Tibial nerve (tissue), 3 donors: Measurements from ENCODE around the gene CEACAM19.

Experiments
- POLR2A ChIP-seq, 2 donors: fragments of 450-650 bp; IDR thresholded peaks; one replicate each; pipeline ENCODE4 v1.6.1; 2017; ENCODE audit warnings: antibody characterized with exemption in 2 of 2, mild to moderate bottlenecking in 2 of 2, moderate library complexity in 2 of 2
- TF ChIP-seq, protein P1 (sequence below), 5 experiments: fragments of 200-600 bp in 3 of 5; fragments of 450-650 bp in 2 of 5; sonication (generic) in 3 of 5; IDR thresholded peaks; one replicate each; pipeline ENCODE4 v1.5.1; 2016 to 2019; ENCODE audit warnings: antibody characterized with exemption in 5 of 5, mild to moderate bottlenecking in 3 of 5, moderate library complexity in 2 of 5

- no peak for TF ChIP-seq POLR2A (IDR thresholded peaks at IDR 0.05)
- TF ChIP-seq, protein P1, sequence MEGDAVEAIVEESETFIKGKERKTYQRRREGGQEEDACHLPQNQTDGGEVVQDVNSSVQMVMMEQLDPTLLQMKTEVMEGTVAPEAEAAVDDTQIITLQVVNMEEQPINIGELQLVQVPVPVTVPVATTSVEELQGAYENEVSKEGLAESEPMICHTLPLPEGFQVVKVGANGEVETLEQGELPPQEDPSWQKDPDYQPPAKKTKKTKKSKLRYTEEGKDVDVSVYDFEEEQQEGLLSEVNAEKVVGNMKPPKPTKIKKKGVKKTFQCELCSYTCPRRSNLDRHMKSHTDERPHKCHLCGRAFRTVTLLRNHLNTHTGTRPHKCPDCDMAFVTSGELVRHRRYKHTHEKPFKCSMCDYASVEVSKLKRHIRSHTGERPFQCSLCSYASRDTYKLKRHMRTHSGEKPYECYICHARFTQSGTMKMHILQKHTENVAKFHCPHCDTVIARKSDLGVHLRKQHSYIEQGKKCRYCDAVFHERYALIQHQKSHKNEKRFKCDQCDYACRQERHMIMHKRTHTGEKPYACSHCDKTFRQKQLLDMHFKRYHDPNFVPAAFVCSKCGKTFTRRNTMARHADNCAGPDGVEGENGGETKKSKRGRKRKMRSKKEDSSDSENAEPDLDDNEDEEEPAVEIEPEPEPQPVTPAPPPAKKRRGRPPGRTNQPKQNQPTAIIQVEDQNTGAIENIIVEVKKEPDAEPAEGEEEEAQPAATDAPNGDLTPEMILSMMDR (IDR thresholded peaks at IDR 0.05): no peak
Measured at GRCh38 chr19:44728178-44728577, 56.9 kb downstream of the CEACAM19 start.
